Measurements from ENCODE around the gene ATXN7L1. TPM values are rescaled to one million over a fixed set of nuclear protein-coding genes. Genes with fewer than 3 reads are reported as not detected.

ATXN7L1 gene
- polyA plus RNA-seq, 1 donor from 2014 or later: 17.8 TPM

GRCh38 chr7:105580022-105580740 lies 296.2 kb downstream of the ATXN7L1 start:
- Mint-ChIP-seq H3K27me3 (peaks cover 2% of the 10 kb centered on the region), H3K36me3 (peaks cover 3% of the 10 kb centered on the region), H3K4me1 (peaks cover 1 to 9% (median 2%) of the 10 kb centered on the region in 3 donors), H3K27ac (peak overlapping the region in 1 of 3 donors; percentile 10), H3K4me3 (peak overlapping the region in 2 of 4 donors; percentile 39 to 70), H3K9me3 (peaks cover 0 to 3% (median 0%) of the 10 kb centered on the region in 3 donors)

- Mint-ChIP-seq H3K36me3 (peaks cover 4% of the 10 kb centered on the region), H3K4me1 (peaks cover 1 to 7% (median 2%) of the 10 kb centered on the region in 3 donors), H3K4me3 (no peak overlapping the region), H3K27me3 (peaks cover 2% of the 10 kb centered on the region), H3K9me3 (peaks cover 0 to 1% (median 0%) of the 10 kb centered on the region in 3 donors), H3K27ac (no peak overlapping the region)
Measured at GRCh38 chr7:105578496-105578895, 297.9 kb downstream of the ATXN7L1 start.

GRCh38 chr7:105577251-105577650 lies 299.1 kb downstream of the ATXN7L1 start:
- Mint-ChIP-seq H3K27ac (peak overlapping the region in 1 of 3 donors; percentile 16), H3K9me3 (peaks cover 0 to 1% (median 0%) of the 10 kb centered on the region in 3 donors), H3K4me1 (peaks cover 0 to 1% (median under 1%) of the 10 kb centered on the region in 3 donors), H3K4me3 (no peak overlapping the region), H3K36me3 (peaks cover 4% of the 10 kb centered on the region), H3K27me3 (peaks cover 2% of the 10 kb centered on the region)

- Mint-ChIP-seq H3K27ac (no peak overlapping the region), H3K9me3 (peaks cover 0 to 1% (median 0%) of the 10 kb centered on the region in 3 donors), H3K27me3 (no peaks in the 10 kb centered on the region), H3K36me3 (peaks cover 2% of the 10 kb centered on the region), H3K4me3 (no peak overlapping the region), H3K4me1 (no peaks in the 10 kb centered on the region)
Measured at GRCh38 chr7:105571891-105572290, 304.5 kb downstream of the ATXN7L1 start.

- Mint-ChIP-seq H3K4me3 (no peak overlapping the region), H3K9me3 (no peaks in the 10 kb centered on the region), H3K27ac (no peak overlapping the region), H3K4me1 (no peaks in the 10 kb centered on the region), H3K27me3 (no peaks in the 10 kb centered on the region), H3K36me3 (peaks cover 3% of the 10 kb centered on the region)
Measured at GRCh38 chr7:105567821-105568220, 308.6 kb downstream of the ATXN7L1 start.

- Mint-ChIP-seq H3K4me3 (no peak overlapping the region), H3K27ac (no peak overlapping the region), H3K4me1 (no peaks in the 10 kb centered on the region), H3K36me3 (peaks cover 3% of the 10 kb centered on the region), H3K27me3 (no peaks in the 10 kb centered on the region), H3K9me3 (no peaks in the 10 kb centered on the region)
Measured at GRCh38 chr7:105567024-105567423, 309.4 kb downstream of the ATXN7L1 start.

GRCh38 chr7:105565190-105565589 lies 311.2 kb downstream of the ATXN7L1 start:
- Mint-ChIP-seq H3K9me3 (no peaks in the 10 kb centered on the region), H3K4me3 (no peak overlapping the region), H3K27ac (no peak overlapping the region), H3K27me3 (no peaks in the 10 kb centered on the region), H3K36me3 (peaks cover 5% of the 10 kb centered on the region), H3K4me1 (no peaks in the 10 kb centered on the region)

- H3K4me3 Mint-ChIP-seq: no peak overlapping the region
- H3K4me1 Mint-ChIP-seq: no peaks in the 10 kb centered on the region
- H3K9me3 Mint-ChIP-seq: no peaks in the 10 kb centered on the region
- no peaks in the 10 kb centered on the region for H3K27me3 Mint-ChIP-seq
- peak overlapping the region in 1 of 3 donors; percentile 48 for H3K27ac Mint-ChIP-seq
- peaks cover 8% of the 10 kb centered on the region for H3K36me3 Mint-ChIP-seq
Measured at GRCh38 chr7:105559926-105560325, 316.5 kb downstream of the ATXN7L1 start.

Other genes with a start within 250 kb of the ATXN7L1 start
- 0.36 TPM for gene CDHR3, start 86.7 kb upstream of the ATXN7L1 start, polyA plus RNA-seq
- 200 TPM for gene SYPL1, start 235.7 kb upstream of the ATXN7L1 start, polyA plus RNA-seq

Measured in IgD-negative memory B cell (primary cell).